Activated CD4-positive, alpha-beta T cell treated with anti-CD3 and anti-CD28 coated beads for 48 hours (primary cell): ENCODE data around the gene SSX2IP.
"Not testable (repeated sequence)": the region's sequence is repeated elsewhere in the genome, so short reads cannot be mapped to it uniquely, and the experiment has no call there.

Experiments used
- DNase-seq: peaks from one replicate; pipeline ENCODE4 v3.0.0-alpha.2; 2020

The SSX2IP gene

DNA sequence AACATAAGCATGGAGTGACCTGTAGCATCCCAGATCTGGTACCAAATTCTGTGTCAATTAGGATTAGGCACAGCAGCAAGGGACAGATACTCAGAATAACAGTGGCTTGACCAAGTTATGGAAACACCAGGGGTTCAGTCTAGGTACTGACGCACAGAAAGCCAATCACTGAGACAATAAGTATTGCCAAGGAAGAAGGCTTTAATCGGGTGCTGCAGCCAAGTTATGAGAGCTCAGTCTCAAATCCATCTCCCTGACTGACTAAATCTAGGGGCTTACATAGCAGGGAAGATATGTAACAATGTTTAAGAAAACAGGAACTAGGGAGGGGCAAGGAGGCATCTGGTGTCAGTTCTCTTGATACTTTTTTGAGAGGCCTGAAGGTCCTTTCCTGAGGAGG lies 76.4 kb downstream of the SSX2IP start:
- DNase-seq: no peak

DNA sequence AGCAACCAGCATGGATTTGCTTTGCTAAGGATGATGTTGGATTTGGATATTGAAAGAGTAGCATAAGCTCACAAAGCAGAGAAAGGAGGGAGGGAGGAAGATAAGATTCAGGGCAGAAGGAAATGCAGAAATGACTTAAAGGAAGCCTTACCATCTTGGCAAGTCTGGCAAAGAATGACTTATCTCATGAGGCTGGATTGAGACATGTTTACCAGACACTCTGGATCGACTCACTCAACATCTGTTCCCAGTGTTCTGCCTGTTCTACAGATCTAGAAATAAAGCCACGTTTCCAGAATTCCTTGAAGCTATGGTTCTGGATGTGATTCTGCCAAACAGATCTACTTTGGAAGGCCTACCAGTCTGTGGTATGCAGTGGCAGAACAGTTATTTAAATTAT lies 77.2 kb downstream of the SSX2IP start:
- no peak for DNase-seq

DNA sequence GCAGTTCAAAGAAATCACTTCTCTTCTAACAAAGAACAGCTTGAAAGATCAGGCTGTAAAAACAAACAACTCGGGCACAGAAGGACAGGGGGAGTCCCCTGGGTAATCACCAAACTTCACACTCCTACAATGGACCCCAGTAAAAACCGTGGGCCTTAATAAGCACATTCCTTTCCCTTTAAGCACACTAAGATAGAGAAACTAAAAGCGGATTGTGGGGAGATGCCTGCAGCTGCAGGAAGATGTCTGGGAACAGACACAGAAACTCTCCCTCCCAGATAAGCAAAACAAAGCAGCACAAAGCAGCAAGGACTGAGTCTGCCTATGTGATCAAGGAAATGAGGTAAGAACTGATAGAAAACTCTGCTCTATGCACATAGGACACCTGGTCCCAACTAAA lies 78.5 kb downstream of the SSX2IP start:
- no peak for DNase-seq

DNA sequence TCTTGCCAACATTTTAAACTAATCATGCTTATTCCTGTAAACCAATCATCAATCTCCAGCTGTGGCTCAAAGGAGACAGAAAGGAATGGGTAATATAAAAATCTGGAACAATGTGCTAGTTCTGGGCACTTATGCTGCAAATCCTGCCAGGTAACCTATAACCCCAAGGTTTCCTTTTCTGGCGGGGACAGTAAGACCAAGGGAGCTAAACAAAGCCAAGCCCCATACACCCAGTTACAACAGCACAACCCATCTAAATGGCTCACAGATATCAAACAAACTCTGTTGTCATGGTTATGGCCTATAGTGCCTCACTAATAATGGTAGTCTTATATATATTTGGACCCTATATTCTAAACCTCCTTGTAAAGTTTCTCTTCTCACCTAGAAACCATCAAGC lies 79.2 kb downstream of the SSX2IP start:
- no peak for DNase-seq

DNA sequence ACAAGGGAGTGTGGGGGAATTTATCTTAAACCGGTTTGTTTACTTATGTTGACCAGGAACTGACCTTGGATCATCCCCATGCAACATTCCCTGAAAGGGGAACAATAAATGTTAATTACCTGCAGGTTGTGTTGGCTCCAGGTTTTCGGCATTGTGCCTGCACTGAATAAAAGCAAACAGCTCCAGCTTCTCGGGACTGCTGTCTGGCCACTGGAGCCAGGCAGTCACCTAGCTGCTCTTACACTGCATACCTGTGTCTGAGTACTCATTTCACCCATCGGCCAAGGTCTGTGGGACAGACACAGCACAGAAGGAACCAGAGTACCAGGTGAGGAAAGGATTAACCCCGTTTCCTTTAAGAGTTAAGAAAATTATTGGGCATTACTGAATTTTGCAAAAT lies 83.3 kb downstream of the SSX2IP start:
- DNase-seq: no peak

DNA sequence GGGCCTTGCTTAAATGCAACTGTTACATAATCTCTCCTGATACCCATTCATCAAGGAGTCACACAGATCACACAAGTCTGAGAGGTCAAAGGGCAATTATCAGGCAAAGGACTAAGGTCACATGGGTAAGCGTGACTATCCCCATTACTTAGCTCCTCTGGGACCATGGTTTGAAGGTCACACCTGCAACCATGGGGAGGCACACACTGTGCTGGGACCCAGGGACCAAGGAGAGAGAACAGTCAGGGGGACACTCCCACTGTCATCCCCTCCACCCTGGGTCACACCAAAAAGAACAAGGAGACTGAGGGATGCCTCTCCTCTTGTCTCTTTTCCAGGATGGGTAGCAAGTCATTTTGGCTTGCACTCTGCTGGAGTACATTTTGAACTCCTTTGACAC lies 85.1 kb downstream of the SSX2IP start:
- DNase-seq: no peak

DNA sequence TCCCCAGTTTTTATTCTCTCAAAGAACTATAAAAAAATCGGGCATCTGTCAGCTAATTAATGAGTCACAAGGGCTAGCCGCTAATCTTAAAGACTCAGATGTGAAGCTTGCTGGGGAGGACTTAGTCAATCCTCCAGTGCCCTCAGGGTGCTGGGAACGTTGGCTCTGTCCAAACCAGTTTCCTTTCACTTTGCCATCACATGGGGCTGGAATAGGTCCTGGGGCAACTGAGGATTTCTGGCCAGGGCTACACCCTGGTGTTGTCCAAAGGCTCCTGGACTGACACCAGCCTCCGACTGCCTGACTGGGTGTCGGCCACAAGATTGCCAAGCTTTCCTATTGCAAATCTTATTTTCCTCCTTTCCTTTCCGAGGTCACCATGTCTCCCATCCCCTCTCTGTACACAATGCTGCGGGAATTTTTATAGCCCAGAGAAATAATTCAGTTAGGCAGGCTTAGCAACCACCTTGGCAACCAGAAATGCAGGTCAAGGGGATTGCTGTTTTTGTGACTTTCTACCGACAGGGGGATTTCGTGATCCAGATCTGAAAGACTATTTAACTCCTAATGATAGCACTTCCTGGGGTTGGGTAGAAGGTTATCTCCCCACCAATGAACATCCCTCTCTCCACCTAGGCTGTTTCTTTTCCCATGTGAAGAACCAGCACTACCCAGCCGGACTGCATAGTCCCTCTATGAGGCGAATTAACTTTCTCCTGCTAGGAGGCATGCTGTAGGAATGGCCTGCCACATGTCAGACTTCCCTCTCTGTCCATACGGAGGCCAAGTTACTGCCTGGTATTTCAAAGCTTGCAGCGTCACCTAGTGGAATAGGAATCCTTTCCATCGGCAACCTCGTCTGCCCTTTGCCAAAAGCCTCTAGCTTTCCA lies 86.1 kb downstream of the SSX2IP start:
- no peak for DNase-seq

DNA sequence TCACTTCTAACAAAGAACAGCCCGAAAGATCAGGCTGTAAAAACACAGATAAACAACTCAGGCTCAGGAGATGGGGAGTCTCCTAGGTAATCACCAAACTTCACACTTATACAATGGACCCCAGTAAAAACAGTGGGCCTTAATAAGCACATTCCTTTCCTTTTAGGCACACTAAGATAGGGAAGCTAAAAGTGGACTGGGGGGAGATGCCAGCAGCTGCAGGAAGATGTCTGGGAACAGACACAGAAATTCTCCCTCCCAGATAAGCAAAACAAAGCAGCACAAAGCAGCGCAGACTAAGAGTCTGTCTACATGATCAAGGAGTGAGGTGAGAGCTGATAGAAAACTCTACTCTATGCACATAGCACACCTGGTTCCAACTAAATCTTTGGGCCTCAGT lies 87.0 kb downstream of the SSX2IP start:
- no peak for DNase-seq

DNA sequence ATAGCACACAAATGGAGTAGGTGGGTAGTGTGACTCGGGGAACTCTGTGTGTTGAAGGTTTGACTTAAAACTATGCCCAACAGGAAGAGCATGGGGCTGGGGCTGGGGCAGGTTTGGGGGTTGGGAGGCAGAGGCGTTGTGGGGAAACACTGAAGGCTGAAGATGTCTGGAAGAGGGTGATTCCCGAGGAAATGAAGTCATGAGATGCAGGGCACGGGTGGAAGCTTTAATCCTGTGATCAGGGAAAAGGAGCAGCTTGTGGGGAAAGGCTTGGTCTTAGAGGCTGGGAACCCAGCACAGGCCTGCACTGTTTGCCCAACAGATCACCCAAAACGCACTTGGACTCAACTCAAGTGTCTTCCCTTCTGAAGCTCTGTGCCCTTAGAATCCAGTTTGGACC lies 89.5 kb downstream of the SSX2IP start:
- DNase-seq: no peak

DNA sequence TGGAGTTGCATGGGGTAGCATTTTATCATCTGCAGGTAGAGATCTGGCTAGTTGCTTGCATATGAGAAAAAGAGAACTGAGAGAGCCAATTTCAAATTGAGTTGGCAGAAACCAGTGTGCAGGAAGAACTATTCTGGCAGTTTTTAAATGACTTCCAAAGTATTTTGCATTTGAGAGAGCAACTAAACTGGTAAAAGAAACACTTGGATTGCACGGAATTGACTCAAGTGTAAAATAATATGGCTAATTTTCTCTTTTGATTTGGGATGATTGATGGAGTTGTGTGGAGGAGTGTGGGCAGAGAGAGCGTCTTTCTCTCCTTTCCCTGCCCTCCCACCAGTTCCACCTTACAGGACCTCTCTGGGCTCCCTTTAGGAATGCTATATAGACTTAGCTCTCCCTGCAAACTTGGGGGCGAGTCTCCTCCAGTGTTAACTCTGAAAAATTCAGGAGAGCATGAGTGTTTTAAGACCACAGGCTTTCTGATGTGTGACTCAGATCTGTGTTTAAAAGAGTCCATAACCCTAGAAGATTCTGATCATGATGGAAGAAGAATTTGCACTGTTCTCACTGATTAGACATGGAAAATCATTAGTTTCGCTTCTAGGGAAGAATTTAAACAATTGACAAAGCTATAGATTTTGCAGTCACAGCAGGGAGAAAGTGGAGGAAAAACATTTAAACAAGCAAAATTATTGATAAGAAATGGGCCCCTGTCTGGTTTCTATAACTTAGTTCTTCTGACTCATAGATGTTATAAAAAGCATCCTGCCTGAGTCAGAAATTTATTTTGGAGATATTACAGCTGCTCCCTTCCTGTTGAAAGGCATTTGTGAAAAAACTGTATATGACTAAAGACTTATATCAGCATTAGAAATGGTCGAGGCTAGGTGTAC lies 91.2 kb downstream of the SSX2IP start:
- DNase-seq: no peak

DNA sequence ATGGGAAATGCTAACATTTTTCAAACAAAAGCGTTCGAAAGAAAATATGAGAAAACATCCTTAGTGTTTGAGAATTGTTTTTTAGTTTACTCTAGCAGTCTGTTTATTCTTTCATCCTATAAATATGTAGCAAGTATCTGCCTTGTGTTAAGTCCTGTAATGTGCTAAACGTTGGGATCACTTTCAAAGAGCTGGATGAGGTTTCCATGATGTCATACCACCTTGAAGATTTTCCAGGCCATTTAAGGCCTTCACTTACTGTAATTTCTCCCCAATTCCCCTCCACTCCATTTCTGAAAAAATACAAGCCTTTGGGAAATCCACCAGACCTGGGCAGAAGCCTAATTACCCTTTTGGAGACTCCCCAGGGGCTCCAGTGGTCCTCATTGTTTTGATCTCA lies 91.8 kb downstream of the SSX2IP start:
- no peak for DNase-seq

DNA sequence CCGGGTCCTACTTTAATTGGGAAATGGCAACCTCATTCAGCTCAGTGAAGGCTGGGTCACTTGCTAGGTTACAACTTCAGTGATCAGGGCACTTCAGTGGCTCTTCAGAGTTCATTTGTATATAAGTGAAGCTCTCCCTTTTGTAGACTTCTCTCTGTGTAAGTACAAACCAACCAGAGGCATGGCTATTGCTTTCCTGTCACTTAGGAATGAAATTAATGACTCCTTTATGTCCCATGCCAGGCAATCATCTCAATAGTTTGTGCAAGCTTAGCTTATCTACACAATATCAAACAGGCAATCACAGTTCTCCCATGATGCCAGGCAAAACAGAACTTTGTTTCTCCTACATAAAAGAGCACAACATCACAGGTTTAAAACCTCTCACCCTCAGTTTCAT lies 93.2 kb downstream of the SSX2IP start:
- DNase-seq: no peak

DNA sequence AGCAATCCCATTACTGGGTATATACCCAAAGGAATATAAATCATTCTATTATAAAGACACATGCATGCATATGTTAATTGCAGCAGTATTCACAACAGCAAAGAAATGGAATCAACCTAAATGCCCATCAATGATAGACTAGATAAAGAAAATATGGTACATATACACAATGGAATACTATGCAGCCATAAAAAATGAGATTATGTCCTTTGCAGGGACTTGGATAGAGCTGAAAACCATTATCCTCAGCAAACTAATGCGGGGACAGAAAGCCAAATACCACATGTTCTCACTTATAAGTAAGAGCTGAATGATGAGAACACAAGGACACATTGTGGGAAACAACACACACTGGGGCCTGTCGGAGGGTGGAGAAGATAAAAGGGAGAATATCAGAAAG lies 95.3 kb downstream of the SSX2IP start:
- not testable (repeated sequence) for DNase-seq
